ENCODE results near the gene METRN. TPM values are rescaled to one million over a fixed set of nuclear protein-coding genes. Genes with fewer than 3 reads are reported as not detected.

METRN gene
- total and polyA plus RNA-seq, 2 of the 4 experiments (the other 2 are of a cell fraction): 6.1 to 48.2 TPM

DNA sequence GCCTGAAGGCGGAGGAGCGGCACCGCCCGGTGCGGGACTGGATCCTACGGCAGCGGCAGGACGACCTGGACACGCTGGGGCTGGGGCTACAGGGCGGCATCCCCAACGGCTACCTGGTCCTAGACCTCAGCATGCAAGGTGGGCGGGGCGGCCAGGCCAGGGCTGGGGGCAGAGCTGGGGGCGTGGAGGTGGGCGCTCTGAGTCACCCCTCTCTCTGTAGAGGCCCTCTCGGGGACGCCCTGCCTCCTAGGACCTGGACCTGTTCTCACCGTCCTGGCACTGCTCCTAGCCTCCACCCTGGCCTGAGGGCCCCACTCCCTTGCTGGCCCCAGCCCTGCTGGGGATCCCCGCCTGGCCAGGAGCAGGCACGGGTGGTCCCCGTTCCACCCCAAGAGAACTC is 53.5 kb downstream of the METRN start:
- ATAC-seq (ENCODE audit: low read depth): no peak
- in situ Hi-C loops (cut with MboI; ENCODE audit: low sequenced_read_pairs): no loop called here
- H4K8ac ChIP-seq (ENCODE audit: low read depth in 2 of 2, low read length in 2 of 2): no peak overlapping the region
- no peak overlapping the region for H3K4ac ChIP-seq (ENCODE audit: low read depth, low read length)
- H2BK120ac ChIP-seq (ENCODE audit: low read depth, low read length): no peak overlapping the region
- H3K18ac ChIP-seq (ENCODE audit: low read depth, low read length): no peak overlapping the region
- H2BK5ac ChIP-seq (ENCODE audit: low read depth, low read length, poor library complexity, severe bottlenecking): no peak overlapping the region
- no peak overlapping the region for H2BK15ac ChIP-seq (ENCODE audit: low read depth, low read length)
- 78% methylated on average over 15 of the region's 21 CpGs; no CpG with 5 or more reads in 1 of the 2 experiments for WGBS, 2 experiments (ENCODE audit: extremely low coverage in 2 of 2, insufficient read length in 1 of 2)
- H3K79me1 ChIP-seq (ENCODE audit: low read depth in 1 of 2, low read length in 2 of 2): no peaks in the 10 kb centered on the region
- dilution Hi-C loops (cut with HindIII; ENCODE audit: low sequenced_read_pairs, unreplicated experiment): no loop called here
- no peak overlapping the region for H3K14ac ChIP-seq (replicated peaks; ENCODE audit: low read depth, low read length)
- no peaks in the 10 kb centered on the region for H3K36me3 ChIP-seq (ENCODE audit: control insufficient read depth, insufficient read depth, low read length)
- ChIA-PET CTCF (no interaction called here), POLR2A (ENCODE audit: unreplicated experiment) (no interaction called here)
- no peaks in the 10 kb centered on the region for H3K4me1 ChIP-seq (ENCODE audit: control insufficient read depth, insufficient read depth, low read length)
- no peak overlapping the region for H4K5ac ChIP-seq (ENCODE audit: low read depth, low read length)
- H2BK20ac ChIP-seq (ENCODE audit: low read depth, low read length): no peak overlapping the region
- DNase-seq: no peak
- H3K4me2 ChIP-seq (ENCODE audit: low read depth, low read length): no peak overlapping the region
- H3K4me3 ChIP-seq (ENCODE audit: insufficient read depth, low read depth, low read length): no peak overlapping the region
- BruUV-seq (replicated peaks): no TSS peak
- TF ChIP-seq RFX5 (IDR thresholded peaks at IDR 0.05; ENCODE audit: low read depth, low read length): no peak
- TF ChIP-seq MAFK (IDR thresholded peaks at IDR 0.05; ENCODE audit: low read depth, low read length): no peak
- TF ChIP-seq MAZ (IDR thresholded peaks at IDR 0.05; ENCODE audit: borderline replicate concordance, low read depth, low read length): no peak
- no peak for TF ChIP-seq FOS (IDR thresholded peaks at IDR 0.05; ENCODE audit: low read depth, low read length)
- TF ChIP-seq, protein P1, sequence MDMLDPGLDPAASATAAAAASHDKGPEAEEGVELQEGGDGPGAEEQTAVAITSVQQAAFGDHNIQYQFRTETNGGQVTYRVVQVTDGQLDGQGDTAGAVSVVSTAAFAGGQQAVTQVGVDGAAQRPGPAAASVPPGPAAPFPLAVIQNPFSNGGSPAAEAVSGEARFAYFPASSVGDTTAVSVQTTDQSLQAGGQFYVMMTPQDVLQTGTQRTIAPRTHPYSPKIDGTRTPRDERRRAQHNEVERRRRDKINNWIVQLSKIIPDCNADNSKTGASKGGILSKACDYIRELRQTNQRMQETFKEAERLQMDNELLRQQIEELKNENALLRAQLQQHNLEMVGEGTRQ (IDR thresholded peaks at IDR 0.05; ENCODE audit: low read depth, low read length): no peak
- TF ChIP-seq NFE2L2 (IDR thresholded peaks at IDR 0.05; ENCODE audit: low read depth, low read length): no peak
- TF ChIP-seq BHLHE40 (IDR thresholded peaks at IDR 0.05; ENCODE audit: low read depth, low read length): no peak
- TF ChIP-seq RAD21 (IDR thresholded peaks at IDR 0.05; ENCODE audit: low read length): no peak
- TF ChIP-seq MXI1 (IDR thresholded peaks at IDR 0.05; ENCODE audit: borderline replicate concordance, low read depth, low read length): no peak
- TF ChIP-seq SMC3 (IDR thresholded peaks at IDR 0.05; ENCODE audit: low read depth, low read length): no peak
- TF ChIP-seq CHD1 (IDR thresholded peaks at IDR 0.05; ENCODE audit: low read depth, low read length): no peak
- TF ChIP-seq POLR2A (IDR thresholded peaks at IDR 0.05; ENCODE audit: low read depth, low read length): no peak
- TF ChIP-seq, protein P2, sequence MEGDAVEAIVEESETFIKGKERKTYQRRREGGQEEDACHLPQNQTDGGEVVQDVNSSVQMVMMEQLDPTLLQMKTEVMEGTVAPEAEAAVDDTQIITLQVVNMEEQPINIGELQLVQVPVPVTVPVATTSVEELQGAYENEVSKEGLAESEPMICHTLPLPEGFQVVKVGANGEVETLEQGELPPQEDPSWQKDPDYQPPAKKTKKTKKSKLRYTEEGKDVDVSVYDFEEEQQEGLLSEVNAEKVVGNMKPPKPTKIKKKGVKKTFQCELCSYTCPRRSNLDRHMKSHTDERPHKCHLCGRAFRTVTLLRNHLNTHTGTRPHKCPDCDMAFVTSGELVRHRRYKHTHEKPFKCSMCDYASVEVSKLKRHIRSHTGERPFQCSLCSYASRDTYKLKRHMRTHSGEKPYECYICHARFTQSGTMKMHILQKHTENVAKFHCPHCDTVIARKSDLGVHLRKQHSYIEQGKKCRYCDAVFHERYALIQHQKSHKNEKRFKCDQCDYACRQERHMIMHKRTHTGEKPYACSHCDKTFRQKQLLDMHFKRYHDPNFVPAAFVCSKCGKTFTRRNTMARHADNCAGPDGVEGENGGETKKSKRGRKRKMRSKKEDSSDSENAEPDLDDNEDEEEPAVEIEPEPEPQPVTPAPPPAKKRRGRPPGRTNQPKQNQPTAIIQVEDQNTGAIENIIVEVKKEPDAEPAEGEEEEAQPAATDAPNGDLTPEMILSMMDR (conservative IDR thresholded peaks at IDR 0.05; ENCODE audit: low read depth, low read length): no peak
- no peak for TF ChIP-seq CEBPB (IDR thresholded peaks at IDR 0.05; ENCODE audit: low read depth, low read length)
- no peak for TF ChIP-seq RCOR1 (IDR thresholded peaks at IDR 0.05; ENCODE audit: insufficient replicate concordance, low read length)
- TF ChIP-seq, protein P3, sequence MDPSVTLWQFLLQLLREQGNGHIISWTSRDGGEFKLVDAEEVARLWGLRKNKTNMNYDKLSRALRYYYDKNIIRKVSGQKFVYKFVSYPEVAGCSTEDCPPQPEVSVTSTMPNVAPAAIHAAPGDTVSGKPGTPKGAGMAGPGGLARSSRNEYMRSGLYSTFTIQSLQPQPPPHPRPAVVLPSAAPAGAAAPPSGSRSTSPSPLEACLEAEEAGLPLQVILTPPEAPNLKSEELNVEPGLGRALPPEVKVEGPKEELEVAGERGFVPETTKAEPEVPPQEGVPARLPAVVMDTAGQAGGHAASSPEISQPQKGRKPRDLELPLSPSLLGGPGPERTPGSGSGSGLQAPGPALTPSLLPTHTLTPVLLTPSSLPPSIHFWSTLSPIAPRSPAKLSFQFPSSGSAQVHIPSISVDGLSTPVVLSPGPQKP (IDR thresholded peaks at IDR 0.05; ENCODE audit: borderline replicate concordance, low read depth, low read length): no peak
- peak overlapping the region; percentile 84 for H2AK9ac ChIP-seq (replicated peaks; ENCODE audit: low read depth, low read length, poor library complexity)
- H3K27ac ChIP-seq (ENCODE audit: insufficient read depth, low read length): no peak overlapping the region
- H3K9ac ChIP-seq (ENCODE audit: low read depth, low read length): no peak overlapping the region
- H2AK5ac ChIP-seq (ENCODE audit: low read depth, low read length): no peak overlapping the region
- no peaks in the 10 kb centered on the region for H3K9me1 ChIP-seq (ENCODE audit: insufficient read depth, low read length)
- H4K91ac ChIP-seq (ENCODE audit: insufficient read depth, low read depth, low read length): no peak overlapping the region
- no peak overlapping the region for H2AFZ ChIP-seq (replicated peaks; ENCODE audit: low read length, poor library complexity)
- intact Hi-C loops (cut with micrococcal nuclease): no loop called here
- no peaks in the 10 kb centered on the region for H3K27me3 ChIP-seq (ENCODE audit: control insufficient read depth, insufficient read depth, low read length)
- H3K23ac ChIP-seq (ENCODE audit: low read depth, low read length): no peak overlapping the region
- H4K20me1 ChIP-seq (ENCODE audit: insufficient read depth, low read length): no peaks in the 10 kb centered on the region
- H3K9me3 ChIP-seq (ENCODE audit: control insufficient read depth, insufficient read depth, low read length): no peaks in the 10 kb centered on the region
- no peak overlapping the region for H3K56ac ChIP-seq (ENCODE audit: extremely low read depth, insufficient read depth, low read length)
